ENCODE measurements around the gene TTYH1. TPM values are rescaled to one million over a fixed set of nuclear protein-coding genes. Genes with fewer than 3 reads are reported as not detected.

TTYH1 gene
- total and polyA plus RNA-seq, 2 donors (not counting 3 experiments of a cell fraction or from before 2014, with no cell fraction given), result not detected

DNA sequence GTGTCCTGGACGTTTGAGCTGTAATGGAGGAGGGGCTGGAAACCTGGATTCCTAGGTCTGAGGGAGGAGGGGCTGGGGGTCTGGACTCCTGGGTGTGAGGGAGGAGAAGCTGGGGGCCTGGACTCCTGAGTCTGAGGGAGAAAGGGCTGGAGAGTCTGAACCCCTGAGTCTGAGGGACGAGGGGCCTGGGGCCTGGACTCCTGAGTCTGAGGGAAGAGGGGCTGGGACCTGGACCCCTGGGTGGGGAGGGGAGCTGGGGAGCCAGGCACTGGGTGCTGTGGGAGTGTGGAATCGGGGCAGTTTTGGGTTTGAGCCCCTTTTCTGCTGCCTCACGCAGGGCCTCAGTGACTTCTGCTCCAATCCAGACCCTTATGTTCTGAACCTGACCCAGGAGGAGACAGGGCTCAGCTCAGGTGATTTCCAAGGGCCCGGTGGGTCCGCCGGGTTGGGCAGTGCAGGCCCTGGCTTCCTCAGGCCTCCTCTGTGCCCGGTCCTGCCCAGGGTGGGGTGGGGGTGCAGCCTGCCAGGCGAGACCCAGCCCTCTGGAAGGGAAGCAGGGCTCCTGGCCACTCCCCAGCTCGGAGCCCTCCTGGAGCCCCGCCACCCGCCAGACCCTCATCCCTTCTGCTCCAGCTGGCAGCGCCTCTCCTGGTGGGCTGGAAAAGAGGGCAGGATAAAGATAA, 14.4 kb downstream of the TTYH1 start:
- no peak overlapping the region for H3K27ac ChIP-seq (ENCODE audit: insufficient read depth, low read depth, low read length)
- DNase-seq (ENCODE audit: low read depth, low spot score) (no peak), FAIRE-seq (no peak)
- no peaks in the 10 kb centered on the region for H3K9me3 ChIP-seq (replicated peaks; ENCODE audit: control insufficient read depth, insufficient read depth, low read length)
- H3K9ac ChIP-seq (replicated peaks; ENCODE audit: extremely low read depth, insufficient read depth, low read length), result no peak overlapping the region
- H3K4me3 ChIP-seq (replicated peaks in 1 of 3; ENCODE audit: insufficient read depth in 1 of 3, low read depth in 1 of 3, low read length in 3 of 3), result no peak overlapping the region
- H3K27me3 ChIP-seq (ENCODE audit: control insufficient read depth in 2 of 2, insufficient read depth in 2 of 2, low read length in 2 of 2), result peaks cover 0 to 2% of the 10 kb centered on the region in 2 experiments
- CTCF ChIA-PET, result interaction anchor here (0.6 to 4.1 kb wide), 2 partner anchors 9 to 1413 kb away, joined by 3 to 21 read pairs; no protein-coding TSS in a partner anchor
- dilution Hi-C loops (cut with MboI; ENCODE audit: extremely low pct_ligation_motif_present, low sequenced_read_pairs) (no loop called here), intact Hi-C loops (cut with micrococcal nuclease) (no loop called here)
- H3K9me1 ChIP-seq (replicated peaks; ENCODE audit: control insufficient read depth, extremely low read depth, insufficient read depth, low read length), result no peaks in the 10 kb centered on the region
- H3K4me1 ChIP-seq (ENCODE audit: control insufficient read depth, extremely low read depth, insufficient read depth, low read length), result no peaks in the 10 kb centered on the region
- no peak overlapping the region for H2AFZ ChIP-seq (ENCODE audit: low read depth, low read length)
- H3K79me2 ChIP-seq (ENCODE audit: control insufficient read depth, insufficient read depth, low read length), result no peaks in the 10 kb centered on the region
- no peaks in the 10 kb centered on the region for H3K36me3 ChIP-seq (ENCODE audit: control insufficient read depth in 2 of 2, extremely low read depth in 1 of 2, insufficient read depth in 2 of 2, low read length in 2 of 2)
- TF ChIP-seq FOS (IDR thresholded peaks at IDR 0.05; ENCODE audit: borderline replicate concordance, insufficient read depth, low read length) (no peak), GATA2 (IDR thresholded peaks at IDR 0.05; ENCODE audit: insufficient read depth, insufficient read length, low read depth, low read length) (no peak), POLR2AphosphoS5 (IDR thresholded peaks at IDR 0.05; ENCODE audit: insufficient read depth, low read depth, low read length) (no peak), POLR2A (IDR thresholded peaks at IDR 0.05; ENCODE audit: low read depth, low read length) (no peak), JUN (IDR thresholded peaks at IDR 0.05; ENCODE audit: borderline replicate concordance, insufficient read depth, insufficient read length, low read depth) (no peak), MYC (IDR thresholded peaks at IDR 0.05; ENCODE audit: low read depth, low read length) (no peak), EZH2 (IDR thresholded peaks at IDR 0.05; ENCODE audit: borderline replicate concordance, low read depth, low read length, severe bottlenecking) (no peak)
- TF ChIP-seq, protein P1, sequence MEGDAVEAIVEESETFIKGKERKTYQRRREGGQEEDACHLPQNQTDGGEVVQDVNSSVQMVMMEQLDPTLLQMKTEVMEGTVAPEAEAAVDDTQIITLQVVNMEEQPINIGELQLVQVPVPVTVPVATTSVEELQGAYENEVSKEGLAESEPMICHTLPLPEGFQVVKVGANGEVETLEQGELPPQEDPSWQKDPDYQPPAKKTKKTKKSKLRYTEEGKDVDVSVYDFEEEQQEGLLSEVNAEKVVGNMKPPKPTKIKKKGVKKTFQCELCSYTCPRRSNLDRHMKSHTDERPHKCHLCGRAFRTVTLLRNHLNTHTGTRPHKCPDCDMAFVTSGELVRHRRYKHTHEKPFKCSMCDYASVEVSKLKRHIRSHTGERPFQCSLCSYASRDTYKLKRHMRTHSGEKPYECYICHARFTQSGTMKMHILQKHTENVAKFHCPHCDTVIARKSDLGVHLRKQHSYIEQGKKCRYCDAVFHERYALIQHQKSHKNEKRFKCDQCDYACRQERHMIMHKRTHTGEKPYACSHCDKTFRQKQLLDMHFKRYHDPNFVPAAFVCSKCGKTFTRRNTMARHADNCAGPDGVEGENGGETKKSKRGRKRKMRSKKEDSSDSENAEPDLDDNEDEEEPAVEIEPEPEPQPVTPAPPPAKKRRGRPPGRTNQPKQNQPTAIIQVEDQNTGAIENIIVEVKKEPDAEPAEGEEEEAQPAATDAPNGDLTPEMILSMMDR (IDR thresholded peaks at IDR 0.05; ENCODE audit: extremely low read depth in 1 of 2, insufficient read depth in 1 of 2, low read depth in 1 of 2, low read length in 2 of 2), result no peak
- TF ChIP-seq, protein P2, sequence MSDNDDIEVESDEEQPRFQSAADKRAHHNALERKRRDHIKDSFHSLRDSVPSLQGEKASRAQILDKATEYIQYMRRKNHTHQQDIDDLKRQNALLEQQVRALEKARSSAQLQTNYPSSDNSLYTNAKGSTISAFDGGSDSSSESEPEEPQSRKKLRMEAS (IDR thresholded peaks at IDR 0.05; ENCODE audit: insufficient read depth, insufficient read length), result no peak
- POLR2A ChIA-PET, result no interaction called here
- H3K4me2 ChIP-seq (ENCODE audit: insufficient read depth, low read length), result no peak overlapping the region
- no TSS peak for BruUV-seq (replicated peaks)
- no peaks in the 10 kb centered on the region for H4K20me1 ChIP-seq (replicated peaks; ENCODE audit: control insufficient read depth, extremely low read depth, insufficient read depth, low read length)
